ENCODE data around the gene LTBP1.
"Not testable (repeated sequence)": the region's sequence is repeated elsewhere in the genome, so short reads cannot be mapped to it uniquely, and the experiment has no call there.

Gene LTBP1

GRCh38 chr2:32962690-32963089 lies 15.9 kb downstream of the LTBP1 start:
- no peak for DNase-seq (ENCODE audit: low read depth)

GRCh38 chr2:32963941-32964340 lies 17.2 kb downstream of the LTBP1 start:
- peak; percentile 50 for DNase-seq (ENCODE audit: low read depth)

- no peak for DNase-seq (ENCODE audit: low read depth)
Measured at GRCh38 chr2:32965523-32966171, 18.9 kb downstream of the LTBP1 start.

- DNase-seq (ENCODE audit: low read depth): no peak
Measured at GRCh38 chr2:32969444-32970162, 22.9 kb downstream of the LTBP1 start.

- DNase-seq (ENCODE audit: low read depth): not testable (repeated sequence)
Measured at GRCh38 chr2:32973772-32974171, 27.0 kb downstream of the LTBP1 start.

- DNase-seq (ENCODE audit: low read depth): no peak
Measured at GRCh38 chr2:32976409-32977063, 29.8 kb downstream of the LTBP1 start.

- no peak for DNase-seq (ENCODE audit: low read depth)
Measured at GRCh38 chr2:32977228-32977758, 30.5 kb downstream of the LTBP1 start.

GRCh38 chr2:32981612-32982011 lies 34.9 kb downstream of the LTBP1 start:
- no peak for DNase-seq (ENCODE audit: low read depth)

GRCh38 chr2:32983193-32983924 lies 36.6 kb downstream of the LTBP1 start:
- DNase-seq (ENCODE audit: low read depth): not testable (repeated sequence)

- DNase-seq (ENCODE audit: low read depth): no peak
Measured at GRCh38 chr2:32986480-32986879, 39.7 kb downstream of the LTBP1 start.

GRCh38 chr2:32988525-32988924 lies 41.8 kb downstream of the LTBP1 start:
- no peak for DNase-seq (ENCODE audit: low read depth)

GRCh38 chr2:32990556-32990955 lies 43.8 kb downstream of the LTBP1 start:
- DNase-seq (ENCODE audit: low read depth): no peak

- no peak for DNase-seq (ENCODE audit: low read depth)
Measured at GRCh38 chr2:32991091-32991845, 44.5 kb downstream of the LTBP1 start.

- DNase-seq (ENCODE audit: low read depth): no peak
Measured at GRCh38 chr2:32993005-32993539, 46.3 kb downstream of the LTBP1 start.

GRCh38 chr2:32997705-32998104 lies 51.0 kb downstream of the LTBP1 start:
- DNase-seq (ENCODE audit: low read depth): no peak

- no peak for DNase-seq (ENCODE audit: low read depth)
Measured at GRCh38 chr2:33000986-33001385, 54.2 kb downstream of the LTBP1 start.

GRCh38 chr2:33001823-33002222 lies 55.1 kb downstream of the LTBP1 start:
- no peak for DNase-seq (ENCODE audit: low read depth)

GRCh38 chr2:33002863-33003262 lies 56.1 kb downstream of the LTBP1 start:
- no peak for DNase-seq (ENCODE audit: low read depth)

GRCh38 chr2:33005057-33005456 lies 58.3 kb downstream of the LTBP1 start:
- DNase-seq (ENCODE audit: low read depth): no peak

GRCh38 chr2:33008716-33009115 lies 62.0 kb downstream of the LTBP1 start:
- no peak for DNase-seq (ENCODE audit: low read depth)

- DNase-seq (ENCODE audit: low read depth): no peak
Measured at GRCh38 chr2:33009249-33009648, 62.5 kb downstream of the LTBP1 start.
